Esophagus squamous epithelium (tissue), 4 donors: ENCODE measurements around the gene CCDC187.

Experiments used
- CTCF ChIP-seq, 6 experiments: fragments of 450-650 bp in 4 of 6; fragments of 200-600 bp in 2 of 6; sonication (generic) in 2 of 6; IDR thresholded peaks; one replicate each; pipeline ENCODE4 v1.5.1; 2016 to 2019; ENCODE audit warnings: antibody characterized with exemption in 6 of 6, mild to moderate bottlenecking in 4 of 6, moderate library complexity in 4 of 6
- POLR2A ChIP-seq, 4 donors: fragments of 450-650 bp; IDR thresholded peaks; one replicate each; pipeline ENCODE4 v1.6.1; 2017; ENCODE audit warnings: antibody characterized with exemption in 4 of 4, mild to moderate bottlenecking in 4 of 4, moderate library complexity in 3 of 4

GRCh38 chr9:136264441-136265405 is 39.2 kb downstream of the CCDC187 start:
- no peak for TF ChIP-seq CTCF (IDR thresholded peaks at IDR 0.05)
- no peak for TF ChIP-seq POLR2A (IDR thresholded peaks at IDR 0.05)
